Activated CD4-positive, alpha-beta T cell treated with anti-CD3 and anti-CD28 coated beads for 4 hours (primary cell): ENCODE measurements around the gene MAGI1.
"Not testable (repeated sequence)": the region's sequence is repeated elsewhere in the genome, so short reads cannot be mapped to it uniquely, and the experiment has no call there.

ENCODE experiments used
- DNase-seq, 2 donors: peaks; one replicate each; pipeline ENCODE4 v3.0.0-alpha.2; 2020

The MAGI1 gene

GRCh38 chr3:65871305-65872141, 167.2 kb downstream of the MAGI1 start:
- DNase-seq = no peak

DNA sequence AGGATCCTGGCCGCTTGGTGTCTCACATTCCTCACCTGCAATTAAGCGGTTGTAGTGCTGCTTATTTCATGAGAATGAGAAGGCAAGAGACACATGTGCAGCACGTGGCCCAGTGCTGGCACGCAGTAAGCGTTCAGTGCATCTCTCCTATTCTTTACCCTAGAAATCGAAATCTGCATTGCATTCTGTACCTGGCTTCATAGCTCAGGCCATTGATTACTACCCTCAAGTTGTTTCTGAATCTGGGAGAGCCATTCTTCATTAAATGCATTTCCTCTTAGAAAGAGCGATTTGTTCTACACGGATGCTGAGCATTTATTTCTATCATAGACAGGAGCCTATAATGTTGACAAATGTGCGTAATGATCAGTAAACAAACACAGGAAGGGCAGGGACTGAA, 168.9 kb downstream of the MAGI1 start:
- DNase-seq = no peak

DNA sequence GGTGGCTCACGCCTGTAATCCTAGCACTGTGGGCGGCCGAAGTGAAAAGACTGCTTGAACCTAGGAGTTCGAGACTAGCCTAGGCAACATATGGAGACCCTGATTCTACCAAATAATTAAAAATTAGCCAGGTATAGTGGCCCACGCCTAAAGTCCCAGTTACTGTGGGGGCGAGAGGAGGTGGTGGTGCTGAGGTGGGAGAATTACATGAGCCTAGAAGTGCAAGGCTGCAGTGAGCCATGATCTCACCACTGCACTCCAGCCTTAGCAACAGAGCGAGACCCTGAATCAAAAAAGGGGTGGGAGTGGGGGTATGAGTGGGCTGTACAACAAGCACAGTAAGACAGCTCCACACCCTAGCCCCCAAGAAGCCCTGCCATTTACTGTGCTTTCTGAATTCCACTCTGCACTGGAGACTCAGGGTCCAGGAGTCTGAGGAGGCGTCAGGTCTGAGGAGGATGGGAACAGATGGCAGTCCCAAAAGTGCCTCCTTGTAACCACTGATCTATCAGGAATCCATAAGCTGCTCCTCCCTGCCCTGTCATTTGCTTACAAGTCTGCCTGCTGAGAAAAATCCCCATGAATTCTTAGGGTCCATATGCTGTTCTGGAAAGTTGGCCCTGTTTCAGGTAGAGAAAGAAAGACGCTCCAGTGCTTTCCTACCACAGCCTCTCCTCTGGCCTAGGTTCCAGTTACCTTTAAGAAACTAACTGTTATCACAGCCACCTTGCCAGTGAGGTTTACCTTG, 171.1 kb downstream of the MAGI1 start:
- no peak for DNase-seq

DNA sequence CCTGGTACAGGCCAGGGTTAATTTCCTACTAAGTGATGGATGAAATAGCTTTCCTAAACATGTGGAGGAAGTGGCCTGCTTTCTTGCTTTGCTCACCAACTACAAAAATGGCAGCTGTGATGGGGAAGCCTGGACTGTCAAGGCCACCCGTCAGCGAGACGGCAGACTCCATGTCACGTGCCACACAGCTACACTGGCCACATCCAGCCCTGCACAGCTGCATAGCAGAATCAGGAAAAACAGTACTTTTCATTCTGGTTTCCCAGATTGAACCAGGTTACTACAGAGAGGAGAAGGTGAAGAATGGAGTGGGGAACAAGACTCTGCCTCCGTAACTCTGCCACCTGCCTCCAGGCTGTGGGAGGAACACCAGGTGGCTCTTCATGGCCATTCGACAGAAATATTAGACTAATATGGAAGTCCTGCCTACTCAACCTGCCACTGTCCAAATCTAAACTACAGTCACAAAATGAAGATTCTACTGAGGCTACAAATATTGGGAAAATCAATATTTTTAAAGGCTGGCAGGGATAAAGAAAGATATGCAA, 174.3 kb downstream of the MAGI1 start:
- no peak for DNase-seq

- no peak for DNase-seq
Observed at GRCh38 chr3:65861718-65862117, 177.0 kb downstream of the MAGI1 start.

DNA sequence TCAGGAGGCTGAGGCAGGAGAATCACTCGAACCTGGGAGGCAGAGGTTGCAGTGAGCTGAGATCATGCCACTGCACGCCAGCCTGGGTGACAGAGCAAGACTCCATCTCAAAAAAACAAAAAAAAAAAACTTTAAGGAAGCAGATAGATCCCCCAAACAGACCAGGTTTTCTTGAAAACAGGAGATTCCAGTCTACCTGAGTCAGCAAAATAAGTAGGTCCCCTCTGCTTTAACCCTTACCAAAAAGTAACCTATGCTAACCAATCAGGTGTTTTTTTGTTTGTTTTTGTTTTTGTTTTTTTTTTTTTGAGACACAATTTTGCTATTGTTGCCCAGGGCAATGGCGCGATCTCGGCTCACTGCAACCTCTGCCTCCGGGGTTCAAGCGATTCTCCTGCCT, 179.1 kb downstream of the MAGI1 start:
- DNase-seq = not testable (repeated sequence)

DNA sequence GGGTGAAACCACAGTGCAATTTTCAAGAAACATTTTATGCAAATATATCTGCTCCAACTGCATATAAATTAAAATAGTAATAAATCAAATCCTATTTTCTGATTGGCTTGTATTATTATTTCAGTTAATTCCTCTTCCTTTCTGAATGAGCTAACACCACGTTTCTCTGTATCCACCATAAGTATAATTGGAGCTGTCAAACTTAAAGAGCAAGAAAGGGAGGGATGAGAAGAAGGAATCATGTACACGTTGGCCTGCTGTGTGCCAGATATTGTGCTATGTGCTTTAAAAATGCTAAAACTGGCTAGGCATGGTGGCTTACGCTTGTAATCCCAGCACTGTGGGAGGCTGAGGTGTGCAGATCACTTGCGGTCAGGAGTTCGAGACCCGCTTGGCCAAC, 180.0 kb downstream of the MAGI1 start:
- DNase-seq = no peak

GRCh38 chr3:65857327-65857726, 181.4 kb downstream of the MAGI1 start:
- DNase-seq = no peak

DNA sequence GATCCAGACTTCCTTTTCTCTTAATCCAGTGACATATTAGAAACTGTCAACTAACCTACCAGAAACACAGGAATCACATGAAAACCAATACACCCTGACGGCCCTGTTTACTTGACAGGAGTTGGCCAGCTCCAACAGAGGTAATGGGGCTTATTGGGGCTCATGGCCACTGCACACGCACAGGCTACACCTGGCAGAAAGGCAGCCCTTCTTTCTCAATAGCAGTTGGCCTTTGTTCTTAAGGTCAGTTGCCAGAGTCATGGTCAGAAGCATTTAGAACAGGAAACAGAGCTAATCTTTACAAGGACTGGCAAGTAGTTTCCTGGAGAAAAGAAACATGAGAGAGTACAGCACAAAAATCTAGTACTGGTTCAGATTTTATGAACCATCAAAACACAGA, 181.8 kb downstream of the MAGI1 start:
- no peak for DNase-seq

GRCh38 chr3:65855370-65856100, 183.2 kb downstream of the MAGI1 start:
- no peak for DNase-seq

GRCh38 chr3:65854606-65855304, 184.0 kb downstream of the MAGI1 start:
- DNase-seq = no peak

DNA sequence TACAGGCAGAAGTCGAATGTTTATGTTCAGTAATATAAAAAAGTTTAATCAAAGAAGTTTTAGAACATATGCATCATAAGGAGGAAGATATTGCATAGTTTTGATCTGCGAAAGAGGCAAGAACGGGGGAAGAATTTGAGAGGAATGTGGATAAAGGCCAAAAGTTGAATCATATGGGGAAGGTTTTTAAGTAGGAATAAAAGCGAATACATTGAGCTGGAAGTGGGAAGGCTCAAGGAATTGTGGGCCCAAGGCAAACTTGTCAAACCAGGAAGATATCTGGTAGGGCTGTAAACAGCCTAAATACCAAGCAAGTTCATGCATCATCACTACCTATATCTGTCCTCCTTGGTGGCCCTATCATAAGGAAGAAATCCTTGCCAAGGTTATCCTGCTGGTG, 186.9 kb downstream of the MAGI1 start:
- DNase-seq = no peak

DNA sequence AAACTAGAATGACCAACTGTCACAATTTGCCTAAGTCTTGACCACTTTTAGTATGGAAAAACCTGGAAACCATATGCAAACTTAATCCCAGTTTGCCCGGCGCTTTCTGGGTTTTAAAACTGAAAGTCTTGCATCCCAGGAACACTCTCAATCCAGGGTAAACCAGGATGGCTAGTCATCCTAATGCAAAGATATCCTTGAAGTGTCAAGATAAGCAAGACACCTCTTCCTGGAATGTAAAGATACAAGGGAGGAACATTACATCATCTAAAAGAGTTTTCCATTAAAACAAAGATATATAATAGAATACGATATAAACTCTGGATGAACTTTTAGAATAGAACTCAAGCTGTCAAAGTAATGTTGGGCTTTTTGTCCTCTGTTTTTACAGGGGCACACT, 188.5 kb downstream of the MAGI1 start:
- DNase-seq = no peak

DNA sequence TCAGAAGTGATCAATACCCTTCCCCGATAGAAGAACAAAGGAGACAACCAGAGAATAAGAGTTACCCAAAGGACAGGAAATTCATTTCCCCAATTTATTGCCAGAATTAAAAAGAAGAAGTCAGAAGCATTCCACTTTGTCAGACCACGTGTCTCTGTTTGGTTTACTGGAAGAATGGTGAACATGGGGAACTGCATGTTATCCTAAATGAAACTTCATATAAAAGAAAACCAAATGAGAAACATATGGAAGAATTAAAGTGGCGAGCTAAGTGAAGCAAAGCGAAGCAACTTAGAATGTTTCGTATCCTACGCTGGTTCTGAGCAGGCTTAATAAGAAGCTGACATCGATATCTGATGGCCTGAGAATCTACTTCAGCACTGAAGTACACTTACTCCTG, 190.7 kb downstream of the MAGI1 start:
- DNase-seq = no peak

DNA sequence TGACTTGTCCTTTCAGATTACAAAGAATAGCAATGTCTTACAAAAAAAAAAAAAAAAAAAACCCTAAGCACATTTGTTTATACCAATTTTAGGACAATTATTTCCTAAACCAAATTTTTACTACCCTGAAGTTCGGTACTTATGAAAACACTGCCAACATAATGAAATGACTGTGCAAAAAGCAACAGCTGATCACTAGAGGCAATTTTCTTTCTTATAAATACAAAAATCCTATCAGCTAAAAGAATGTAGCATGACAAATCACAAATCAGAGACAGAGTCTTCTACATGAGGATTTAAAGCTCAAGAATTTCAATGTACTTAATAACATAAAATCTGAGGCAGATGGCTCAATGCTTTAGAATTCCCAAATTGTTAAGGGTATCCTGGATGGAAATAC, 191.8 kb downstream of the MAGI1 start:
- no peak for DNase-seq

- DNase-seq = no peak
Observed at GRCh38 chr3:65844370-65844769, 194.3 kb downstream of the MAGI1 start.

DNA sequence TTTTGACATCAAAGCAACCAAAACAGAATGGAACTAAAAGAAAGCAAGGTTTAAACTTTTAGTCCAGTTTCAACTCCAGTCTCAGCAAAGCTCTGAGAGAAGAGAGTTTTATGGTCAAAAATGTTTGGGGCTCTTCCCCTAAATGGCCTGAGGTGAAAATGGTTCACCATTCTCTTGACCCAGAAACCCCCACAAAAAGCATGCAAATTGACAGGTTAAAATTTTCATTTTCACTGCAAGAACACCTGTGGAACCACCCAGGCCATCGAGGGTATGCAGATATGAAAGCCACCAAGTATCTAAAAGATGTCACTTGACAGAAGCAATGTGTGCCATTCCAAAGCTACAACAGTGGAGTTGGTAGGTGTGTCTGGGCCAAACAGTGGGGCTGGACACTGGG, 195.0 kb downstream of the MAGI1 start:
- DNase-seq = no peak

- DNase-seq = no peak
Observed at GRCh38 chr3:65837604-65838003, 201.1 kb downstream of the MAGI1 start.

DNA sequence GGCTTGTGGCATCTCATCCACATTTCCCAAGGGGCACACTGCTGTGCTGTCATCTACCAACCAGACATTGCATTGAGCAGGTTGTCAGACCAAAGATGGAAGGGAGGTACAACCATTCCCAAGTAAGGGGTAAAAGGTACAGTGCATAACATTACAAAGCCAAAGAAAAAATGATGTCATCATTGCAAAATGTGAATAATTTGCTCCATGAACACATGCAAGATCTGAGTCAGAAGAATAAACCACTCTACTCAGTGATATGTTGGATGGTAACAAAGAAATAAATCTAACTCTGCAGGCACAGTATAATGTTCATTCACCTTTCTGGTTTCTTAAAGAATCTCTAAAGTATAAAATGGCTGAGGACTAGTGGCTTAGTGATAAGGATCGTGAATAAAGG, 202.7 kb downstream of the MAGI1 start:
- DNase-seq = no peak

GRCh38 chr3:65833761-65834505, 204.8 kb downstream of the MAGI1 start:
- DNase-seq = no peak

- DNase-seq = no peak
Observed at GRCh38 chr3:65831733-65832425, 206.8 kb downstream of the MAGI1 start.
